Measurements from ENCODE around the gene TFCP2L1.

TFCP2L1 gene

DNA sequence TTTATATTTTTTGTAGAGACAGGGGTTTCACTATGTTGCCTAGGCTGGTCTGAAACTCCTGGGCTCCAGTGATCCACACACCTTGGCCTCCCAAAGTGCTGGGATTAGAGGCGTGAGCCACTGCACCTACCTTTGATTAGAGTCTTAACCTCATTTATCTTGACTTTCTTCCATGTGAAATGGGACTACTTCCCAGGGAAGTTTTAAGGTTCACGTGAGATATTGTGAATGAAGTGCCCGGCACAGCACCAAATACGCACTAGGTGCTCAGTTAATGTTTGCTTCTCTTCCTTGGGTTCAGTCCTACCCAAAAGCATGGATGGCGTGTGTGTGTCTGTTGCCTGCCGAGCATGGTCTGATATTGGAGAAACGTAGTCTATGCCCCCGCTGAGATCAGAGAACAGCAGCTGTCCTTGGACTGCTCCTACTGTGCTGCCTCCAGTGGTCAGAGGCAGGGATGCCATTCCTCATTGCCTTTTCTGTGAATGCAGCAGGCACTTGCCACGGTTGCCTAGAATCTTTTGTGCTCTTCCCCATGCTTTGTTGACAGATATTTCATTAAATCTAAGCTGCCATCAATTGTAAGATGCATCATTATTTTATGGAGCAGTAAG, 12.3 kb upstream of the TFCP2L1 start:
- DNase-seq (ENCODE audit: extremely low read depth in 1 of 2, low read depth in 1 of 2), result no peak

DNA sequence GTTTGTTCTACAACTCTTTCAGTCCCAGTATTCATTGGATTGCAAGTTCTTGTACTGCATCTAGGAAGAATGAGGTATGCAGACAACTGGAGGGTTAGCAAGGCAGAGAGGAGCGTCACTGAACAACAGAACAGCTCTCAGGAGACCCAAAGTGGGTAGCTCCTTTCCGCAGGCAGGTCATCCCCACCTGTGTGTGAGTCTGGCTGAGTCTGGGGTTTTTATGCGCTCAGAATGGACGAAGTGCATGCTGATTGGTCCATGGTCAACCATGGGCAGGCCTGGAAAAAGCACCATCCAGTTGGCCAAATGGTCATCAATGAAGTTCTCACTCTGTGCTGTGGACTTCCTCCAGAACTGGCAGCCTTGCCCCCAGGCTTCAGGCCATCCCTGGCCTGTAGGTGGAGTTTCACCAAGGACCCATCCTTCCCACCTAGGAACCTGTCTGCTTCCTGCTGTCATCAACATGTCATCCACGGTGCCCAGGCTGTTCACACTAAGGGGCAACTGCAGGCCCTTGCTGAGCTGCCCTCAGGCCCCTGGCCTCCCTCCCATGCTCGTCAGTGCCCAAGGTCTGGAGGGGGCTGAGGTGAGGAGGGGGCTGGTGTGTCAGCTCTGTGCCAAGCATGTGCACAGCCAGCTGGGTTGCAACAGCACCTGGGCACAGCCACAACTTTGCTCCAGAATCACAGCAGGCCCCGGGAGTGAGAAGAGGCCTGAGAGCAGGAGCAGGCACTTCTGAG, 11.1 kb upstream of the TFCP2L1 start:
- DNase-seq (ENCODE audit: extremely low read depth in 1 of 2, low read depth in 1 of 2), result no peak

DNA sequence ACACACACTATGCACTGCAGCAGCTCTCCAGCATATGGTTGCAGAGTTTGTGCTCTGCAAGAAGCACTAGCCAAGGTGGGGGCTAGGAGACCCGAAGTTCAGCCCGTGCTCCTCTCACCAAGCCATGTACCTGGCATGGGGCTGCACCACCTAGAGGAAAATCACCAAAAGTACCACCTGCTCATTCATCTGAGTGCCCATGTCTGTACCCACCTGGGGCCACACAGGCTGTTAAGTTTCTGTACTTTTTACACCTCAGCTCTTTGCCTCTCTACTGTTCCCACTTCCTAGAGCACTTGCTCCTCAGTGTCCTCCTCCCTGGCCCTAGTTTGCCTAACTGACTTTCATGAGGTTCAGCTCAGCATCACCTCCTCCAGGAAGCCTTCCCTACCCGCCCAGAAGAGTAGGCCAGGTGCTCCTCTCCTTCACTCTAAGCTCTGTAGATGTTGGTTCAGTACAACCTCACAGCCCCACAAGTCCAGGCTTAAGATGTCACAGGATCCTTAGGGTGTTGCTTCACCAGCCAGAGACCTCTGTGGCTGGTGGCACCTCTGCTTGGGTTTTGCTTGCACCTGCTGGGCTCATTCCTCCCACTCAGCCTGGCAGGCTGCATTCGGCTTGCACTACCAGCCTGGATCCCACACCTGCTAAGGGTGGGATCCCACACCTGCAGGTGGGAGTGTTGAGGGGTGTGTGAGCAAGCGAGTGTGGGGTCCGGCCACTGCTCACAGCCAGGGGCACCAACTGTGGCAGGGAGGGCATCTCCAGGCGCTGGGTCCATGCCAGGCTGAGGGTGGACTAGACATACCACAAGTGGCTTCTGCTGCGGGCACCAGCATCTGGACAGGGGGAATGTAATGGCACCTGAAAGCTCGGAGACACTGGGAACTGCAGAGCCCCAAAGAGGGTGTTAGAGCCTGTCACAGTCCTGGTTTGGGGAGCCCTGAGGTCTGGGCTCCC, 10.2 kb upstream of the TFCP2L1 start:
- DNase-seq (ENCODE audit: extremely low read depth in 1 of 2, low read depth in 1 of 2), result no peak

DNA sequence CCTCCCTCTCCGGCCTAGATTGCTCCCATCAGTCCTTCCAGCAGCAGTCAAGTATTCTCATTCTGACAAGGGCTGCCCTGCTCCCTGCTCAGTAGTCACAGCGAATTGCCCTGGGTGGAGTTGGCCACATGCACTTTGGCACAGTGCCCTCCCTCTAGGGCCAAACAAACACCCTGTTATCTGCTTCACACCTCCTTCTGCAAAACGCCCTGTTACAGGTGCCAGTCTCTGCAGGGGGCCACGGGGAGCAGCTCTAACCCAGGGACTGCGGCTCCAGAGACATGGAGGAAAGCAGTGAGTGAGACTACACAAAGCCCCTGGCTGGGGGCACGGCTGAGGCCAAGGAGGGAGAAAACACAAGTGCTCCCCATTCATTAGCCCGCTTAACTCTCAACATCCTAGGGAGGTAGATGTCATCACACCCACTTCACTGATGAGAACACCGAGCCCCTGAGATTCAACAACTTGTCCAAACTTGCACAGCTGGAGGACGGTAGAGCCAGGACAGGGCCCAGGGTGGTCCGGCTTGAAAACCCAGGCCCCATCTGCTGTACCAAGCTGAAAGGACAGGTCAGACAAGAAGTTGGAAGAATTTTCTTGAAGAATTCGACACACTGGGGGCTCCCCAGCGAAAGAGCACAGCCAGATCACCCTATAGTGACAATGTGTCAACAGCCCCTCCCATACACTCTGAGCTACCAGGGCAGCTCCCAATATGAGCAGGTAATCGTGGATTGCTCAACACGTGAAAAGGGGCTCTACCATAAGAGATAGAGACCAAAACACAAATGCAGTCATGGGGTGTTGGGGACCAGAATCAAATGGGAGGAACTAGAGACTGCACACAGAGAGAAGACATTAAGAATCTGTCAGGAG, 8.7 kb upstream of the TFCP2L1 start:
- DNase-seq (ENCODE audit: extremely low read depth in 1 of 2, low read depth in 1 of 2), result no peak

DNA sequence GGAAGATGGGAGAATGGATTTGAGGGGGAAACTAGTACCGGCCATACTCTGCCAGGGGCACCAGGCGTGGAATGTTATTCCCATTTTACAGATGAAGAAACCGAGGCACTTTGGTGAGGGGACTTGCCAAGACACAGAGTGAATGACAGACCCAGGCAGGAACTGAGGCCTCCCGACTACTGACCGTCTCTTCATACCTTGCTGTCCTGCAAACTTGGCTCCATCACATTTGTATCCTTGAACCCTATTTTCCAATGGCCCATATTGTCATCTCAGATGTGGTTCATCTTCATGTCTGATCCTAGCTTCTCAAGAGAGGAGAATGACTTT, 6.2 kb upstream of the TFCP2L1 start:
- no peak for DNase-seq (ENCODE audit: extremely low read depth in 1 of 2, low read depth in 1 of 2)

DNA sequence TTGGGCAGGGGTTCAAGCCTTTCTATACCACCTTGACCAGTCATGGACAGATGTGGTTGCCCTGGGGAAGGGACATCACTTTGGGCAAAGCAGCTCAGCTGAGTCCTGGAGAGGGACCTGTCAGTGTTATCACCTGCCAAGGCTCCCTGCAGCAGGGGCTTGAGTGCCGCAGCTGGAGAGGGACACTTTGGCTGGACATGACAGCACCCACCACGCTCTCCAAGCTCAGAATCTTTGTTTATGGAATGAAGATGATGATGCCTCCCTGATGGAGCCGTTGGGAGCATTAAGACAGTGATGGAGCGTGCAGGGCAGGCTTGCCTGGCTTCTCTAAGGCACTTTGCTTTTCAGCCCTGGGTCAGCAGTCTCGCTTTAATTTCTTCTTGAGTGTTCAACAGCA, 4.3 kb upstream of the TFCP2L1 start:
- no peak for DNase-seq (ENCODE audit: extremely low read depth in 1 of 2, low read depth in 1 of 2)

DNA sequence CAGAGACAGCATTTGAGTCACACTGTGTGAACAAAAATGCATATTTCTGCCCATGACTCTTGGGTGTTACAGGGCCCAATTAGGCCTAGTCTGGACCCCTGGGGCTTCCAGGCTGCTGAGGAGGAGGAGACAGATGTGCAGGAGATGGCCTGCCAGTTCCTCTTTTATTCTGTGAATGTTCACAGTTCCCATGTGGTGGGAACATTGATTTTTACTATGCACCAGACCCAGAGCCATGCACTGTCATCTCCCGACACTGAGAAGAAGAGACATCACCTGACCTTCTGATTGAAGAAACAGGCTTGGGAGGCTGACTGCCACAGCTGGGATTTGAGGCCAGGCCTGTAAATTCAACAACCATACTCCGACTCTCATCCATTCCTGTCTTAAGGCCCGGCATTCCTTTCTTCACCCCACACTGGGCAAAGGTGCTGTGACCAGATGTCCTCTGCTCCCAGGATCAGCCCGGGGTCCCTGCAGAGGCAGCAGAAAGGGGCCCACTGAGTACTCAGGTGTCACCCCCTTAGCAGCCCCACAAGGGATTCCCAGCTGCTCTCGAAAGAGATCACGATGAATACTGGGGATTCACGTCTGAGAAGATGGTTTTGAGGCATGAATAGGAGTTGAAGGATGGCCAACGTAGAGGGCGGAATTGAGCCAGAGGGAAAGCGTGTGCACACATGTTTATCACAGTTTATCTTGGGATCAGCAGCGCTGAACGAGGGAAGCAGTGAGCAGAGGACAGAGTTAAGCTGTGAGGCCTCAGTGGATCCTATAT, 3.6 kb upstream of the TFCP2L1 start:
- no peak for DNase-seq (ENCODE audit: extremely low read depth in 1 of 2, low read depth in 1 of 2)

DNA sequence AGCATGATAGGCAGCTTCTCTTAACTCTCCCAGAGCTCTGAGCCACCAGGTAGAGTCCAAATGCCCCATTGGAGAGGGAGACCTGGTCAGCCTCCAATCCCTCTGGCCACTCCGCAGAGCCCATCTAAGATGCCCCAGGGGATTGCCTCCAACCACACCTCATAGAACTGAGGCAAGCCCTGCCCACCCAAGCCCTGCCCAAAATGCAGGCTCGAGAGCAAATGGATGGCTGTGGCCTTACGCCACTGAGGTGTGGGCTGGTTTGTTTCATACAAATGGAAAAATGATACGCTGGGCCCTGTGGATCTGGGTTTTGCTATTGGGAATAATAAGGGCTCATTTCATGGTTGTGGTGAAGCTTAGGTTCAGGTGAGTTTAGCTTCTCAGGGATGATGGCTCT, 3.0 kb upstream of the TFCP2L1 start:
- DNase-seq (ENCODE audit: extremely low read depth in 1 of 2, low read depth in 1 of 2), result no peak

DNA sequence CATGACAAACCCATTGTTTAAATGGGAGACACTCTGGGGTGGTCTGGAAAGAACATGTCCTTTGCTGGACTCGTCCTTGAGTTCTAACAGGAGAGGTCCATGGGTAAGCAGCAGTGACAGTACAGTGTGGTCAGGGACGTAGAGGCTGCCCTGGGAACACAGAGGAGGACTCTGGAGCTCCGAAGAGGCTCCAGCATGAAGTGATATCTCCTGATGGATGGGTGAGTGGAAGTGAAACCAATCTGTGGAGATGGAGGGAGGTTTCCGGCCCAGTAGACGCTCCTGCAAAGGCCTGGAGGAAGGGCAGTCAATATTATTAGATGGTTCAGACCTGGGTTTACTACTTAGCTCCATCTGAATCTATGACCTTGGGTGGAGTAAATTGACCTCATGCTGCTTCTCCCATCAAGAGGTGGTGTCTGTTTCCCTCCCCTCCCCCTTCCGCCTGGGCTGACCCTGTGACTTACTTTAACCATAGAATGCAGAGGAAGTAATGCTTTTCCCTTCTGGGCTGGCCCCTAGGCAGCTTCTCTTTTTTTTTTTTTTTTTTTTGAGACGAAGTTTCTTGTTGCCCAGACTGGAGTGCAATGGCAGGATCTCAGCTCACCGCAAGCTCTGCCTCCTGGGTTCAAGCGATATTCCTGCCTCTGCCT, 2.3 kb upstream of the TFCP2L1 start:
- DNase-seq (ENCODE audit: extremely low read depth in 1 of 2, low read depth in 1 of 2), result no peak

DNA sequence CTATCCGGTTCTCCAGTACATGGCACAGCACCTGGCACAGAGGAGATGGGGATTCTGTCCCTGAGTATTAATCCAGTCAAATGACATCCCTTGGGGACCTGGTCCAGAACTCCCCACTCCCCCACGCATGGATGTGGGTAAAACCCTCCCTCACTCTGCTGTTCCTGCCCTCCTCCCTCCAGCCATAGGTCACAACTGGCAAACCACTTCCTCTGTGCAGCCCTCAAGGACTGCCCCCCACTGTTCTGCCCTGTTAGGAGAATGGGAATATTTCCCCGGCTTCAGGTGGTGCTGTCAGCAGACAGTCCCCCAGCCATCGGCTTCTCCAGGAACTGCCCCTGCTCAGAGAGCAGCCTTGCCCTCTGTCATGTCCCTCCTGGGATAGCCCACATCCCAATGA, 1.5 kb upstream of the TFCP2L1 start:
- no peak for DNase-seq (ENCODE audit: extremely low read depth in 1 of 2, low read depth in 1 of 2)

DNA sequence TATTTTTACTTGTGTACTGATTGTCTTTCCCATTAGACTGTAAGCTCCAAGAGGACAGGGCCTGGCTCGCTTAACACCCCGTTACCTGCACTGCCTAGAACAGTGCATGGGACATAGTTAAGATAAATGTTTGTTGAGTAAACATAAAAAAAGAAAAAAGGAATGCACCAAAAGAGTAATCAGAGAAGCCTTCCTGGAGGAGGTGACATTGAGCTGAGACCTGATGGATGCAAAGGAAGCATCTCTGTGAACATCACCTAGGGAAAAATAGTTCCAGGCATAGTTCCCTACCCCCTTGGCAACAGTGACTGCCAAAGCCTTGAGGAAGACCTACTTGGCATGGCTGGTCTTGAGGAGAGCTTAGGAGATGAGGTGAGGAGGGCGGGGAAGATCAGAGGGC, 924 bp upstream of the TFCP2L1 start:
- DNase-seq (ENCODE audit: extremely low read depth in 1 of 2, low read depth in 1 of 2), result no peak

DNA sequence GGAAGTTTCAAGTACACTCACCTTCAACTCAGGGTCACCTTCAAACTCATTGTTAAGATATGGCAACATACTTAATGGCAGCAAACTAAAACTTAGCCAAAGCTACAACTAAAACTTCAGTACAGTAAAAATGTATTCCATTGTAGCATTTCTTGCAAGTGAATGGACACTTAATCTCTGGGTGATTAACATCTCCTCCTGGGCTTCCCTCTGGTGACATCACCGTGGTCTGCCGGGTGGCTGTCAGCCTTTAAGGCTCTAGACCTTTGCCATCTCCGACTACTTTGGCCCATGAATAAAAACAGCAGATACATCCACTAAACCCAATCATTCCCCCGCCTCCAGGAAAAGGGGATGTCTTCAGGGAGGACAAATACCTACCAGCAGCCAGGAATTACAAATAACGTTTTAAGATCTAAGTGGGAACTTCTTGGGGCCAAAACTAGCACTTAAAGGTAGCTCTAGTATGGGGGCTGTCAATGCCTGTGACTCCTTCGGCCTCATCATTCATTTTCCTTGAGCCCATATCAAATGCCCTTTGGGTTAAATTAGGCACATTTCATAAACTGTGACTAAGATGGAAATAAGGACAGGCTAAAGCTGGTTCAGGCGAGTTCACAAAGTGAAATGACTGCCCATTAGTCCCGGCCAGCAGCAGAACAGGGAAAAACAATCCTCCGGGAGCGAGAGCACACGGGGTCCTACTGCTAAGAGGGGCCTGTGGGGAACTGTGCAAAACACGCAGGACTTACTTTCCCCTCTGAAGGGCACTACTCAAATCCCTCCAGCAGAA, 1.1 kb downstream of the TFCP2L1 start:
- no peak for DNase-seq (ENCODE audit: extremely low read depth in 1 of 2, low read depth in 1 of 2)

DNA sequence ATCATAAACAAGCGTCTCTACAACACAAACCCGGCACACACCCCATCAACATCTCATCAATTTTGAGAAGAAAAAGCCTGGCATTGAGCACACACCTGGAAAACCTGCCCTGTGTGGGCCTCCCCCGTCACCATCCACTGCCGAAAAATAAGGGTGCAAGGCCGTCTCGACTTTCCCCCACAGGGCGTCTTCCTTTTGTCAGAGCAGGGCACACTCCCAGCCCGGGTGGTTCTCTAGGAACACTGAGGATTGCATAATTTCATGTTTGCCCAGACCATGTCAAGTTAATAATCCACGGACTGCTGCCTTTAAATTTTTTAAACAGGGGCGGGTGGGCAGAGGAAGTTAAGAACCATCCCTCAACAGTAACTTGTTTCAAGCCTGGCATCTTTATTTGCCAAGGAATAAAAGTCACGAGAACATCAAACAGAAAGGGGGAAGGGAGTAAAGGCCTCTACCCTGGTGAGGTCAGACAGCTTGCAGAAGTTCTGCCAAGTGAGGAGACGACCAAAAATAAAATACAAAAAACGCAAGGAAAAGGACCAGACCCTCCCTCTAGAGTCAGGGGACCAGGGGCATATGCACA, 2.1 kb downstream of the TFCP2L1 start:
- DNase-seq (ENCODE audit: extremely low read depth in 1 of 2, low read depth in 1 of 2), result no peak

DNA sequence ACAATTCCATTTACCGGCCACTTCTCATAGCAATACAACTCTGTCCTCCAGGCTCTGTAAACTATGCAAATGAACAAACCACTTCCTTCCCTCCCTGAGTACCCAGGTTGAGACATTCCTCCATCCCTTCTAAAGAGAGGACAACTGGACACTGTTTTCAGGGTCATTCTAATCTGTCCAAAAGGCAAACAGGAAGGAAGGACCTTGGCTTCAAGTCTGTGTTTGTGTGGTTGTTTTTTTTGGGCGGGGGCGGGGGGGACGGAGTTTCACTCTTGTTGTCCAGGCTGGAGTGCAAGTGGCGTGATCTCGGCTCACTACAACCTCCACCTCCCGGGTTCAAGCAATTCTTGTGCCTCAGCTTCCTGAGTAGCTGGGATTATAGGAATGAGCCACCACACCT, 3.3 kb downstream of the TFCP2L1 start:
- DNase-seq (ENCODE audit: extremely low read depth in 1 of 2, low read depth in 1 of 2), result no peak

DNA sequence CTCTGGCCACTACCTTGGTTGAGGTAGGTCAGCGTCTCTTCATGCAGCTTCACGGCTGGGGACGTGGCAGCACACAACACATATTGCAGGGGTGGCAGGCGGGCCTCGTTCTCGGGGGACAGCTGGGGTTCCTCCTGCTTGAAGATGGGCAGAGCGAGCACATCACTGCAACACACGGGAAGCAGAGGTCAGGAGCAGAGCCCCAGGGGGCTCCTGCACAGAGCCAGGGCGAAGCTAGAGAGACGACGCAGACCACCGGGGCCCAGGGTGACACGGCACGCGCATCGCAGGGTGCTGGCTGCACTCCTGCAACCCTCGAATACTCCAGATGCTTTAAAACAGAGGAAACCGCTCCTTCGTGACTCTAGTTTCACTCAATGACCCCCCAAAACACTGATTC, 3.9 kb downstream of the TFCP2L1 start:
- DNase-seq (ENCODE audit: extremely low read depth in 1 of 2, low read depth in 1 of 2), result no peak

DNA sequence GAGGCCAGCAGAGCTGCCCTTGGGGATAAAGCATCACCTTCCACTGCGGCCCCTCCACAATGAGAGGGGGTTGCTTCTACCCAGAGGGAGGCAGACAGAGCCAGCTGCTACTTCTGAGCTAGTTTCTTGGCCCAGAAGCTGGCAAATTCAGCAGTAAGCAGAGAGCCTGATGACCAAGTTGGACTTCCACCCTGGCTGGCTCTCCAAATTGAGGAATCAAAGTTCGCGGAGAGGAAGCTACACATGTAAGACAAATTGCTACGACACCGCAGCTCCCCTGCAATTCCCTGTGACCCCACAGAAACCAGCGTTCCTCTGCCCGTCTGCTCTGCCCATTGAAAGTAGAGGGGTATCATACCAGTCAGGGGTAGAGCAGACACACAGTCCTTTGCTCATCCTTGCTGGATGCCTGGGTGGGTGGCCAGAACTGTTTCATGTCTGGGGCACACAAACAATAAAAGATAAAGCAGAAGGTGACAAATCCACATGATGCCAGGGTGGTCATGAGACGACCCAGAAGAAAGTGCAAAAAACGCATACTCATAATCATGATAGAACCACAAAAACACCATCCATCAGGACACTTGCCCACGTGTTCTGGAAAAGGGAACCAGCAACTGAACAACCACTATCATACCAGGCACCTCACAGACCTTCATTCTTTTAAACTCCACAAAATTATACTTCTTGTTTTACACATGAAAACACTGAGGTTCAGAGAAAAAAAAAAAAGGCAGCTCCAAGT, 5.4 kb downstream of the TFCP2L1 start:
- DNase-seq (ENCODE audit: extremely low read depth in 1 of 2, low read depth in 1 of 2), result no peak

DNA sequence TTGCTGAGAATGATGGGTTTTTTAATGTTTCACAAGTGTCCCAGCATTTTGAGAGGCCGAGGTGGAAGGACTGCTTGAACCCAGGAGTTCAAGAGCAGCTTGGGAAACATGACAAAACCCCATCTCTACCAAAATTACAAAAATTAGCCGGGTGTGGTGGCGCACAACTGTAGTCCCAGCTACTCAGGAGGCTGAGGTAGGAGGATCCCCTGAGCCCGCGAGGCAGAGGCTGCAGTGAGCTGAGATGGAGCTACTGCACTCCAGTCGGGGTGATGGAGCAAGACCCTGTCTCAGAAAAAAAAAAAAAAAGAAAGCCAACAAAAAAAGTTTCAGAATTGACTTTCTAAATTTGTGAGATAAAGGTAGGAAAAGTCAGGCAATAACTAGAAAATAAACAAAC, 8.7 kb downstream of the TFCP2L1 start:
- DNase-seq (ENCODE audit: extremely low read depth in 1 of 2, low read depth in 1 of 2), result no peak

DNA sequence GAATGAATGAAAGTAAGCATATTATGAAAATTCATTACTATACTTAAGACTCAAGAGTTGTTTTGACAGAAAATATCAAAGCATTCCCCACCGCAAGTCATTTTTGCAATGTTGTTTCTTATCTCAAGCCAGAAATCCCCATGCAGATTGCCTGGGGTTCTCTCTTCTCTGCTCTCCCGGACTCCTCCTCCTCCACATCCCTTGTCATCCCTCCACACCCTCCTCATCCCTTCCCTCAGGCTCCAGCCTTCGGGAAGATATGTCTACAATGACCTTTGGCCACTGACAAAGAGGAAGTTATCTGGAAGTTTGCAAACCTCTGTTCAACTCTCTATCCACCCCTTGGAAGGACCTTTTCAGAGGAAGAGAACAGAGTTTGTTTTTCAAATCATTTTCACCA, 11.9 kb downstream of the TFCP2L1 start:
- no peak for DNase-seq (ENCODE audit: extremely low read depth in 1 of 2, low read depth in 1 of 2)

Data from activated CD8-positive, alpha-beta memory T cell treated with anti-CD3 and anti-CD28 coated beads for 1 hour (primary cell).